Stimulated activated CD4-positive, alpha-beta T cell treated with anti-CD3 and anti-CD28 coated beads, Interleukin-15, amount 100 ng/mL, for 48 hours (primary cell): ENCODE measurements around the gene CHMP5.
"Not testable (repeated sequence)": the region's sequence is repeated elsewhere in the genome, so short reads cannot be mapped to it uniquely, and the experiment has no call there.

ENCODE experiments used
- DNase-seq, 2 donors: peaks; one replicate each; pipeline ENCODE4 v3.0.0-alpha.2; 2020; ENCODE audit warnings: low read depth in 2 of 2

CHMP5 gene

DNA sequence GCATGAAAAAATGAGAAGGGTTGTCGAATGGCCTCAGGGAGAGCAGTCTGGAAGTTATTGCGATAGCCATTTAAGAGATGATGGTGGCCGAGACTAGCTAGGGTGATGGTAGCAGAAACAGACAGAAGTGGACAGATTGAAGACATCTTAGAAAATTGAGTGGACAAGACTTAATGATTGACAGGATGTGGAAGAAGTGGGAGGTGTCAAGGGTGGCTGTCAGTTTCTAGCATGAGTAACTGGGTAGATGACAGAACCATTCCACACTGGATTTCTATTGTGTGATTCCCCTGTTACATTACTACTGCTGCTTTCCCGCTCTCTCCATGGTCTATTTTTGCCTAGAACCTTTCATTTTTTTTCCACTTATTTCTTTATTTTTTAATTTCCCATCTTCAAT is 12.6 kb downstream of the CHMP5 start:
- DNase-seq, result no peak

DNA sequence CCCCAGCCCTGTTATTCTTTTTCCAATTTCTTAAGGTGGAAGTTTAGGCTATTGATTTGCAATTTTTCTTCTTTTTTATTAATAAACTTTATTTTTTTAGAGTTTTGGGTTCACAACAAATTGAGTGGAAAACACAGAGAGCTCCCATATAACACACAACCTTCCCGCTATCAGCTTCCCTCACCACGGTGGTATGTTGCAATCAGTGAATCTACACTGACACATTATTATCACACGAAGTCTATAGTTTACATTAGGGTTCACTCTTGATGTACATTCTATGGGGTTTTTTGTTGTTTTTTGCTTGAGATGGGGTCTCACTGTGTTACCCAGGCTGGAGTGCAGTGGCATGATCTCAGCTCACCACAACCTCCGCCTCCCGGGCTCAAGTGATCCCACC is 20.7 kb downstream of the CHMP5 start:
- DNase-seq, result no peak

DNA sequence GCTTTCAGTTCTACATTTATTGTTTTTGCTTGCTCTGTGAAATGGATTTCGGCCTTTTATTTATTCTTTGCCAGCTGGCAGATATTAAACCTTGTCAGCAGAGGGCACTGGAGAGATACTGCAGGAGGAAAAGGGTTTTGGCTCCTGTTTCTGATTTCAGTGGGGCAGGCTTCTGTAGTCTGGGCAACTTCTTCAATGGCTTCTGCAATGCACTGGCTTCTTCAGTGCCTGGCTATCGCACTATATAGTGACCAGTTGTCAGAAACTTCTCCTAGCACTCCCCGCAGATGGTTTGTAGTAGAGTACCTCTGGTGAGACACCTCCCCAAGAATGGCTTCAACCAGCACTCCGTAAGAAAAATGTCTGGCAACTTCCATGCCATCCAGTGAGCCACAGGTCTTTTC is 22.2 kb downstream of the CHMP5 start:
- no peak for DNase-seq

DNA sequence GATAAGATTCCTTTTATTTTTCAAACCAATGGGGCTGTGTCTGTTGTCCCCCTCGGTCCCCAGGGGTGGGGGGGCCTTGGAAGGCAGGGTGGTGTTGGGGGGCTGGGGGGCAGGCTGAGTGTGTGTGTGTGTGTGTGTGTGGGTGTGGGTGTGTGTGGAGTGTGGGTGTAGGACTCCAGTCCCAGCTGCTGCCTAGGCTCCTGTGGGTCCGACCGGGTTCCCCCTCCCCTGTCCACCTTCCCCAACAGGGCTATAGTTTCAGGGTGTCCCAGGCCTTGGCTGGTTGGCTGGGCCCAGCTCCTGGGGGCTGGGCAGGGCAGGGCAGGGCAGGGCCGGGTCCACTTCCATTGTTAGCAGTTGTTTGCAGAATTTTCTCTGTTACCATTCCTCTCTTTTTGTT is 23.4 kb downstream of the CHMP5 start:
- no peak for DNase-seq

DNA sequence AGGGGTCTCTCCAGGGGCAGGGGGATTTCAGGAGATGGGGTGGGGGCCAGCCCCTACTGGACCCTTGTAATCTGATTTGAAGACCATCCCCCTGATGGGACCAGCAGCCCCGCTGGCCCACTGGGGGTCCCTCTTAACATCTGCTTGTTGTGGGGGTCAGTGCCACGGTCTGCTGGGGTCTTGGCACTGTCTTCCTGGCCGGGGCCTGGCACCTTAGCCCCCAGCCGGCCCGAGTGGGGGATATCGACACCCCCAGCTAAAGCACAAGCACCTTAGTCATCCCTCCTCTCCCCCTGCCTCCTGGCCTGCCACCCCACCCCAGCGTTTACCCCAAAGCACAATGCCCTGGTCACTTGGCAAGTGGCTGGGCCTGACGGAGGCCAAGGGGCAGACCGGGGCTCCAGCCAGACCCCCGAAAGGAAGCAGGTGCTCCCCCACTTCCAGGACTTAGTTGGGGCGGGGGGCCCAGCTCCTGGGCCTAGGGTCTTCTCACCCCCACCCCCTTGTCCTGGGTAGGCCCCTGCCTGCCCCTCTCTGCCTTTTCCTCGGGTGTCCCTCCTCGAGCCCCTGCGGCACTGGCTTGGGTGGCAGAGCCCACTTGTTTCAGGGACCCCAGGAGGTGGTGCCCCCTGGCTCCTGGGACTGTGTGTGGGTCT is 24.1 kb downstream of the CHMP5 start:
- no peak for DNase-seq

DNA sequence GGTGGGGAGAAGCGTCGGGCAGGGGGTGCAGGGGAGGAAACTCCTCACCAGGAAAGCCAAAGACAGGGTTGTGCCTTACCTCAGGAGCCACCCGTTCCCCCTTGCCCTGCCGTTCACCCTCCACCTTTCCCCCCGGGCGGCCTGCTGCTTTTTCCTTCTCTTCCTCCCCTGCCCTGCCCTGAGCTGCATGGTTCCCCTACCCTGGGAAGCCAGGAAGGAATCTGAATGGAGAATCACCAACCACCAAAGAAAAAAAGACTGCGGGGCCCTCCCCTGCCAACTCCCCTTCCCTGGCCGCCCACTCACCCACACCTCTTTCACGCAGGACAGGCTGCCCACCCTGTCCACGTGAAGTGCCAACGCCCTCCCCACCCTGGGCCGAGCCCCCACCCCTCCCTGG is 24.6 kb downstream of the CHMP5 start:
- DNase-seq, result no peak

DNA sequence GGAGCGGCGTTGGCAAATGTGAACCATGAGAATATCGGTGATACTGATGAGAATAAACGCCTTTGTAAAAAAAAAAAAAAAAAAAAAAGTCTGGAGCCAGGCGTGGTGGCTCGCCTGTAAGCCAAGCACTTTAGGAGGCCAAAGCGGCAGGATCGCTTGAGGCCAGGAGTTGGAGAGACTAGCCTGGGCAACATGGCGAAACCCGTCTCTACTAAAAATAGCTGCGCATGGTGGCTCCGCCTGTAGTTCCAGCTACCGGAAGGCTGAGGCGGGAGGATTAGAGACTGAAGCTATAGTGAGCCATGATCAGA is 25.0 kb downstream of the CHMP5 start:
- no peak for DNase-seq

DNA sequence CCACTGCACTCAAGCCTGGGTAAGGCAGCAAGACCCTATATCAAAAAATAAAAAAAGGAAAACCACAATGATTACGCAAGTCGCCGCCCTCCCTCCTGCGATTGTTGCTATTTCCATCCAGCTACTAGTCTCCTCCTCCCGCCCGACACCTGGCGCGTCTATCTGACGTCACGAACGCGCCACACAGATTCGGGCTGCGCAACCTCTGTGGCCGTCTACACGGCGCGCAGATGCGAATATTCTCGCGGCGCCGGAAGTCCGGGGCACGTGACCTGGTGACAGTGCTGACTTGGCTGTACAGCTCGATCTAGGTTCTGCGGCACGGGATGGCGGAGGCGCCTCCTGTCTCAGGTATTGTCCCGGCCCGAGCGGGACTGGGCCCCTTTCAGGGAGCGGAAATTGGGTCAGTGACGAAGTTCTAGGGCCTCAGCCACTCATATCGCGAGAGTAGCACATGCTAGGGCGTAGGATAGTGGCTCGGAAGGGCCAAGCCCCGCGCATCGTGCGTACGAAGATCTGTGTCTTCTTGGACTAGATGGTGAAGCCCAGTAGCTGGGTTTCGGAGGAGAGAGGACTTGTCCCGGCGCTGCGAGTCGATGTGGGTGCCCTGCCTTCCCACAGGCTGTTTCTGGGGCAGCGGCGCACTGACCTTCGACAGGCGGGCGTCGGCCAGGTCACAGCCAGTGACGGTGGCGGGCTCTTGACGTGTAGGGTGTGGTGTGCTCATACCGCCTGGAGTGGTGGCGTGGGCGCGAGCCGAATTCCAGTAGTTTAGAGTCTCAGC is 25.6 kb downstream of the CHMP5 start, which contains the start of gene NFX1:
Gene NFX1, plus strand, starts transcription at position 270 of the 784 bp plus-strand sequence. Its CDS starts 57 bp downstream, at position 327.
- peak; percentile 96 to 98 for DNase-seq

DNA sequence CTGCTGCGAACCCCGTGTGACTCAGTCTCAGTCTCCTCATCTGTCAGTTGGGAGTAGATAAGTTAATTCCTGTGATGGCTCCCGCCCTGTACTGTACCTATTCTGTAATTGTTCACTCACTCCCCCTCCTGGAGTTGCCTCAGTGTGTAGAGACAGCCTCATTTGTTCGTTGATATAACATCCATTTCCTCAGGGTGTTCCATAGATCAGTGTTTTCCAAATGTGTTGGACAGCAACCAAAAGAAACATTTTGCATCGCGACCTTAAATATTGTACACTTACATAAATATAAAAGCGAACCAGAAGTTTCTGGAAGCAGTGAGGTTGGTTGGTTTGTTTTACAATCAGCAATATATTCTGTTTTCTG is 26.2 kb downstream of the CHMP5 start:
- DNase-seq, result no peak

DNA sequence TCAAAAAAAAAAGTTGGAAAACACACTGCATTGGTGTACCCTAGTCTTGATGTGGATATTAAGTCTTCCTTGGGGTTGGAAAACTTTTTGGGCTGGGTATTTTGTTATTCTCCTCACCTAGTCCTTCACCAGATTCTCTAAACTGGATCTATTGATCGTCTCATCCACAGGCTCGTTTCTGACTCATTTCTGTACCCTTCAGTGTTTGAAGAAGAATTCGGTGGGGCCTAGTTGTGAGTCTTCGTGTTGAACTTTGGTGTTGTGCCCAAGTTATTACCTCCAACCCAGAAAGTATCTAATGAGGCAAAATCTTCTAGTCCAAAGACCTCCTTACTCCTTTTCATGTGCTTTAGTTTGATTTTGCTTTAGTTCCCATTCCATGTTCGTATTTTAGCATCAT is 27.1 kb downstream of the CHMP5 start:
- no peak for DNase-seq

DNA sequence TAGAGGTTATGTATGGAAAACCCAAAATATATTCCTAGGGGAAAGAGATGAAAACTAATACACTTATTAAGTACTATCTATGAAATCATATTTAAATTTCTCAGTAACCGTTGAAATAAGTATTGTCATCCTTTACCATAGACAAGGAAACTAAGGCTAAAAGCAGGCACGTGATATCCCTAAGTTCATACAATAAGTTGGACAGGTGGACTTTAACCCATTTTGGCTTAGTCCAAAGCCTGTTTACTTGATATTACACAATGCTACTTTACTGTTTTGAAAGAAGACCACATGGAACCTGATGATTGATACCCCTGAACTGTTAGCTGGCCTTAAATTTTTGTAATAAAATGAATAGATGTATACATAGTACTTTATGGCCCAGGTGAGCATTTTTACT is 28.9 kb downstream of the CHMP5 start:
- DNase-seq, result no peak

DNA sequence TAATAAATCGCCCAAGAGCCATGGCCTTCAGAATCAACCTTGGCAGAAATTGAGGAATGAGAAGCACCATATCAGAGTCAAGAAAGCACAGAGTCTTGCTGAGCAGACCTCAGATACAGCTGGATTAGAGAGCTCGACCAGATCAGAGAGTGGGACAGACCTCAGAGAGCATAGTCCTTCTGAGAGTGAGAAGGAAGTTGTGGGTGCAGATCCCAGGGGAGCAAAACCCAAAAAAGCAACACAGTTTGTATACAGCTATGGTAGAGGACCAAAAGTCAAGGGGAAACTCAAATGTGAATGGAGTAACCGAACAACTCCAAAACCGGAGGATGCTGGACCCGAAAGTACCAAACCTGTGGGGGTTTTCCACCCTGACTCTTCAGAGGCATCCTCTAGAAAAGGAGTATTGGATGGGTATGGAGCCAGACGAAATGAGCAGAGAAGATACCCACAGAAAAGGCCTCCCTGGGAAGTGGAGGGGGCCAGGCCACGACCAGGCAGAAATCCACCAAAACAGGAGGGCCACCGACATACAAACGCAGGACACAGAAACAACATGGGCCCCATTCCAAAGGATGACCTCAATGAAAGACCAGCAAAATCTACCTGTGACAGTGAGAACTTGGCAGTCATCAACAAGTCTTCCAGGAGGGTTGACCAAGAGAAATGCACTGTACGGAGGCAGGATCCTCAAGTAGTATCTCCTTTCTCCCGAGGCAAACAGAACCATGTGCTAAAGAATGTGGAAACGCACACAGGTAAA is 30.0 kb downstream of the CHMP5 start:
- DNase-seq, result no peak

DNA sequence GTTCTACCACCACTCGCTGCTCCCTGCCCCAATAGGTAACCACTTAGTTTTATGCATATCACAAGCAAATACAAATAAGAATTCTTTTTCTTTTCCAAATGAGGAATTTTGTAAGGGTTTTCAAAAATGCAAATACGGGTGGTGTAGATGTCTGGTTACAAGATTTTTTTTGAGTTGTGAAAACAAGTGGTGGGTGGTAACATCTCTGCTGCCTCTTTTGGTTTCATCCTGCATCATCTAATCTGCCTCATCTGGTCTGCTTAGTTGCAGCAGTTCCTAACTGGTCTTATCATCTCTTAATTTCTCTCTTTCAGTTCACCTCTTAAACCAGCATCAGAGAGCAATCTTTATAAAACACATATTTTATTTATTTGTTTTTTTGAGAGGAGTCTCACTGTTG is 30.7 kb downstream of the CHMP5 start:
- DNase-seq, result no peak

DNA sequence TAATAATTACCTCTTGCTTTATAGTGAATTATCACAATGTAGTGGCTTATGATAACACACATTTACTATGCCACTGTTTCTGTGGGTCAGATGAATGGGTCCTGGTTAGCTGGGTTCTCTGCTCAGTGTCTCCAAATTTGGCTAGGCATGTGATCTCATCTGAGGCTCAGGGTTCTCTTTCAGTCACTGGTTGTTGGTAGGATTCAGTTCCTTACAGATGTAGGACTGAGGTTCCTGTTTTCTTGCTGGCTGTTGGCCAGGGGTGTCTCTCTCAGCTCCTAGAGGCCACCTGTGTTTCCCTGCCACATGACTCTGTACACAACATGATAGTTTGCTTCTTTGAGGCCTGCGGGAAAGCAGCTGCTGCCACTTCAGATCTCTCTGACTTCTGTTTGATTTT is 32.6 kb downstream of the CHMP5 start:
- DNase-seq, result no peak

DNA sequence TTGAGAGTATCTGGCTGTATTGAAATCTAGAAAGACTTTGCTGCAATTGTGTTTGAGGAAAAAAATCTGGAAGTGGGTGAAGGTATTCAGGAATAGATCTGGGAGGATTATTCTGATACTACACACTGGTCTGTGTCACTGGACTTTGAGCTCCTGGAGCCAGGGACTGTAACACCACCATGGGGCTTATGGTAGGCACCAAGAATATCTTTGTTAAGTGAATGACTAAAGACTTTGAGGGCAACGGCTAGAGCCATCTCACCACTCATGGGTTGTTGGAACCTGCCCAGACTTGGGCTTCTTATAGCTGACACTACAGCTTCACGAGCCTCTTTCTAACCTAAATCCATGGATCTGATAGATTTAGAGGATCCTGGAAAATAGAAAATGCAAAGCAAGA is 35.7 kb downstream of the CHMP5 start:
- DNase-seq, result no peak

DNA sequence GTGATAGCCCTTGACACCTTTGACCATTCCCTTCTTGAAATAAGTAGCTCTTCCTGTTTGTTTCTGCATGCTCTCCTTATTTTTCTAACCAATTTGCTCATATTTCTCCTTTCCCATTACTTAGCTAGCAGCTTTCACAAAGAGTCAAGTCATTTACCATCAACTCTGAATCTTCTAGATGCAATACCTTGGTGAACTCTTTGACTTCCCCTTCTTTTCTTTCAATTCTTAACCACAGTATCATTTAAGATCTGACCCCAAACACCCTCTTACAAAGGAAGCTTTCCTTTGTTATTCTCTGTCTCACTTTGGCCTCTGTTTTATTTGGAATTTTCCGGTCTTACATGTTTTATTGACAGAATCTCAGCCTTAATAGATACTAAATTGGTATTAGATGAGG is 39.5 kb downstream of the CHMP5 start:
- DNase-seq, result no peak

DNA sequence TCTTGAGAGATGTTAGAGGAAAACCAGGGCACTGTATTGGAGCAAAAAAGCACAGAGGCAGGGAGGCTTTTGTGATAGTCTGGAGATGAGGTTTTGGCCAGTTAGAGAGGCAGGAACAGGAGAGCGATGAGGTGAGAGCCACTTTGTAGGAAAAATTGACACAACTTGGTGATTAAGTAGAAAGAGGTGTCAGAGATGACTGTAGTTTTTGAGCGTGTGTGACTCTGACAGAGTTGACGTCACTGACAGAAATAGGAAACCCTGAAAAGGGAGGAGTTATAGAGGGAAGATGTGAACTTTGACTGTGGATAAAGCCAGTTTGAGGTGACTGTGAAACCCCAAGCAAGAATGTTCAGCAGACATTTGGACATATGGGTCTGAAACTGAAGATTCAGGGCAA is 41.2 kb downstream of the CHMP5 start:
- peak in 1 of 2 donors; percentile 31 for DNase-seq

DNA sequence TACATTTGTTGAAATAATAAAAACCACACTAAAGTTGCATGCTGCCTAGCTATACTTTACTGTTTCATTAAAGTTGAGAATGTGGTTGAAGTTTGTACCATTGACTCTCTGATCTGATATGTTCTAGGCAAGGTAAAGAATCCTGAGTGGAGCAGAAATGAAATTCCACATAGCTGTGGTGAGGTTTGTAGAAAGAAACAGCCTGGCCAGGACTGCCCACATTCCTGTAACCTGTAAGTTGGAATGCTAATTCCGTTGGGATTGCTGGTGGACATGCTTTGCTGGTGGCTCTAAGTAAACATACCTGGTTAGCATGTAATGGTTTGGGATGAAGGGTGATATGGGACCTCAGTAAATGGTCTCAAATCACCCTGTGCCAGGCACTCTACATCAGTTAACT is 42.2 kb downstream of the CHMP5 start:
- DNase-seq, result no peak

DNA sequence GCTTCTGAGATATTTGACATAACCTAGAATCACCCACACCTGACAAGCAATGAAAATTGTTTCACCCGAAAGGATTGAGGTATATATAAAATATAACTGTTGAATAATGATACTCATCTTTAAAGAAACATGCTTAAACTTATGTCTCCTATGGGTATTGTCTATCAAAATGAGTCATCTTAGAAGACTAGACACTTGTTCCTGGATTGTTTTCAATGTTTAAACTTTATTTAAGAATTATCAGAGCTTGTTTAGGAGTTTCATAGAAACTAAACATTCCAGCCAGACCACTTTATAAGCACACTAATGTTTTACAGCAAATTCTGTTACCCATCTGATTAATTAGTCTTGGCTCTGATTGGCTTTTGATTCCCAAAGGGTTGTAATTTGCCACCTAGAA is 45.1 kb downstream of the CHMP5 start:
- no peak for DNase-seq

DNA sequence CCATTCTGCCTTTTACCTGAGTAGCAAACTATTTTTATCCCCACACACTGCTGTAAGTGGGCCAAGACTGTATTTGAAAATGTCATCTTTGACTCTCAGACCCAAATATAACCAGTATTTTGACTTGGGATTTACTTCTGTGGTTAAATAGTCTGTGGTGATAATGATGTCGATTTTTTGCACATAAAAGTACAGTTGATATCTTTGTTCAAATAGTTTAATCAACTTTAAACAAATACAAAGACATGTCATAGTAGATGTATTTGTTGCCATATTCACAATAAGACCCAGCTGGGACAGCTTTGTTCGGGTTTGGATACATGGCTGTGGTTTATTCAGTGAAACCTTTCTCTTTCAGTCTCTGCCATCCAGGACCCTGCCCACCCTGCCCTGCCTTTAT is 45.9 kb downstream of the CHMP5 start:
- no peak for DNase-seq

DNA sequence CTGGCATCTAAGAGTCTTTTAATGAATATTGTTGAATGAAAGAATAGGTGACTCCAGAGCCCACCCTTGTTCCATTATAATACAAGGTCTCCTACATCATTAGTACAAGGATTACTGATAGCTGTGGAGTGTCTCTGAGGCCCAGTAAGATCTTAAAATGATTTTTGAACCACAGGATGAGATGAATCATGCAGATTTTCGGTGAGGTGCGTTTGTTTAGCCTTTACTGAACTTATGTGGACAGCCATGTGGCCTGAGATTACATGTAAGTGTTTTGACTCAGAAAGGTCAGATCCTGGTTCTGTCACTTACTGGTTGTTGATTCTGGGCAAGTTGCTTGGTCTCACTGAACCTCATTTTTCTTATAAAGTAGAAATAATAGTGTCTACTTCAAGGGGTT is 47.1 kb downstream of the CHMP5 start:
- no peak for DNase-seq

DNA sequence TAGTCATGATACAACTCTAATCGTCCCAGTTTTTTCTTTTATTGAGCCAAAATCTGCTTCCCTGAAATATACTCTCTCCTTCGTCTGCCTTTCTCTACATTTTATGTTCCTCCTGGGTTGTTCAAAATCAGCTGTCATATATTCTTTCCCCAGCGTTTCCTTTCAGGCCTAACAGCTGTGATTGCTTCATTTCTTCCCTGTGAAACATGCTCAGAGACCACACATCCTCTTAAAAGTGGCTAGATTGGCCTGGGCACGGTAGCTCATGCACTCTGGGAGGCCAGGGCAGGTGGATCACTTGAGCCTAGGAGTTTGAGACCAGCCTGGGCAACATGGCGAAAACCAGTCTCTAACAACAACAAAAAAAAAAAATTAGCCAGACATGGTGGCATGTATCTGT is 50.5 kb downstream of the CHMP5 start:
- DNase-seq, result no peak

DNA sequence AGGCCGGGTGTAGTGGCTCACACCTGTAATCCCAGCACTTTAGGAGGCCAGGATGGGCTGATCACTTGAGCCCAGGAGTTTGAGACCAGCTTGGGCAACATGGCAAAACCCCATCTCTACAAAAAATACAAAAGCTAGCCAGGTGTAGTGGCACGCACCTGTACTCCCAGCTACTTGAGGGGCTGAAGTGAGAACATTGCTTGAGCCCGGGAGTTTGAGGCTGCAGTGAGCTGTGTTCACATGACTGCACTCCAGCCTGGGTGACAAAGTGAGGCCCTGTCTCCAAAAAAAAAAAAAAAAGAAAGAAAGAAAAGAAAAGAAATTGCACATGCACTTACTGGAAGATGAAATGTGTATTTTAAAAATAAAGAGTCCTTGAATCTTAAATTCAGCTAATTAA is 52.3 kb downstream of the CHMP5 start:
- DNase-seq, result not testable (repeated sequence)
